Adrenal gland (tissue), 5 donors: ENCODE results near the gene MAGOH.

Experiments
- POLR2A ChIP-seq, 2 donors: fragments of 450-650 bp; IDR thresholded peaks; one replicate each; pipeline ENCODE4 v1.6.1; 2017; ENCODE audit warnings: antibody characterized with exemption in 2 of 2, mild to moderate bottlenecking in 2 of 2, moderate library complexity in 1 of 2
- TF ChIP-seq, protein P1 (sequence below), 6 experiments: fragments of 450-650 bp in 4 of 6; fragments of 200-600 bp in 2 of 6; sonication (generic) in 1 of 6; IDR thresholded peaks; 1 replicate in 5 of 6; 2 replicates in 1 of 6; pipeline versions ENCODE4 v1.5.1 to v1.8.0; 2016 to 2021; ENCODE audit warnings: antibody characterized with exemption in 6 of 6, mild to moderate bottlenecking in 2 of 6, moderate library complexity in 1 of 6
- donor health status: DM: no; HTN: no; CAD: no.

DNA sequence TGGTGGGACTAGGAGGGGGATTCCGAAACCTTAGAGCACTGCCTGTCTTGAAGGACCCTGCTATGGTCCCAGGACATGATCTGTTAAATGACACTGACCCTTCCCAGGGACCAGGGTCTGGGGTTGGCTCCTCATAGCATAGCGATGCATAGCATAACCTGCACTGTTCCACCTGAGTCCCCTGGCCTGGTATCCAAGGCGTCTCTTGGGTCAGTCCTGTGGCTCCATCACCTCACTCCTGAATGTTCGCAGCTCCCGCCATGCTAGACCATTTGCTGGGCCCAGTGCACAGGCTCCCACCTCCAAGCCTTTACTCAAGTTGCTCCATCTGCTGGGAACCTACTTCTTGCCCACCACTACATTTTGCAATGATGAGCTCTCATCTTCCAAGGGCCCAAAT, 39.0 kb upstream of the MAGOH start:
- TF ChIP-seq POLR2A (IDR thresholded peaks at IDR 0.05): no peak
- TF ChIP-seq, protein P1, sequence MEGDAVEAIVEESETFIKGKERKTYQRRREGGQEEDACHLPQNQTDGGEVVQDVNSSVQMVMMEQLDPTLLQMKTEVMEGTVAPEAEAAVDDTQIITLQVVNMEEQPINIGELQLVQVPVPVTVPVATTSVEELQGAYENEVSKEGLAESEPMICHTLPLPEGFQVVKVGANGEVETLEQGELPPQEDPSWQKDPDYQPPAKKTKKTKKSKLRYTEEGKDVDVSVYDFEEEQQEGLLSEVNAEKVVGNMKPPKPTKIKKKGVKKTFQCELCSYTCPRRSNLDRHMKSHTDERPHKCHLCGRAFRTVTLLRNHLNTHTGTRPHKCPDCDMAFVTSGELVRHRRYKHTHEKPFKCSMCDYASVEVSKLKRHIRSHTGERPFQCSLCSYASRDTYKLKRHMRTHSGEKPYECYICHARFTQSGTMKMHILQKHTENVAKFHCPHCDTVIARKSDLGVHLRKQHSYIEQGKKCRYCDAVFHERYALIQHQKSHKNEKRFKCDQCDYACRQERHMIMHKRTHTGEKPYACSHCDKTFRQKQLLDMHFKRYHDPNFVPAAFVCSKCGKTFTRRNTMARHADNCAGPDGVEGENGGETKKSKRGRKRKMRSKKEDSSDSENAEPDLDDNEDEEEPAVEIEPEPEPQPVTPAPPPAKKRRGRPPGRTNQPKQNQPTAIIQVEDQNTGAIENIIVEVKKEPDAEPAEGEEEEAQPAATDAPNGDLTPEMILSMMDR (IDR thresholded peaks at IDR 0.05): no peak
